HL-60 (cell line): ENCODE data around the gene GPR101.

Experiments
- DNase-seq, 2 experiments: peaks; one replicate each; pipeline ENCODE4 v3.0.0-alpha.2; 2010 to 2020; ENCODE audit warnings: low read depth in 1 of 2, low spot score in 1 of 2
- H3K27ac ChIP-seq: fragments of 250-450 bp; sonication (Bioruptor Pico); replicated peaks from 2 replicates; pipeline ENCODE4 v1.5.1; 2020; ENCODE audit warnings: mild to moderate bottlenecking, moderate library complexity
- H3K27me3 ChIP-seq: fragments of 250-450 bp; sonication (Bioruptor Pico); 2 replicates; pipeline ENCODE4 v1.5.1; 2021; ENCODE audit warnings: mild to moderate bottlenecking, moderate library complexity; ENCODE audit not compliant: insufficient read depth, poor library complexity, severe bottlenecking
- H3K4me3 ChIP-seq: replicated peaks from 2 replicates; pipeline ENCODE4 v1.5.1; 2011; ENCODE audit warnings: mild to moderate bottlenecking, control low read depth, low read length; ENCODE audit not compliant: insufficient read depth
- GABPA ChIP-seq: IDR thresholded peaks from 2 replicates; pipeline ENCODE4 v1.6.1; 2012; ENCODE audit warnings: low read depth
- POLR2AphosphoS5 ChIP-seq: IDR thresholded peaks from 2 replicates; pipeline ENCODE4 v1.6.1; 2012; ENCODE audit warnings: low read depth
- SPI1 ChIP-seq: IDR thresholded peaks from 2 replicates; pipeline ENCODE4 v1.6.1; 2012; ENCODE audit warnings: low read depth, mild to moderate bottlenecking, borderline replicate concordance
- TF ChIP-seq, protein P1 (sequence below): IDR thresholded peaks from 2 replicates; pipeline ENCODE4 v1.6.1; 2012; ENCODE audit warnings: low read depth; ENCODE audit not compliant: insufficient replicate concordance
- TF ChIP-seq, protein P2 (sequence below): IDR thresholded peaks from one replicate; pipeline ENCODE4 v1.5.1; 2011; ENCODE audit warnings: low read length, control low read depth, inconsistent platforms; ENCODE audit not compliant: insufficient read depth

The GPR101 gene

DNA sequence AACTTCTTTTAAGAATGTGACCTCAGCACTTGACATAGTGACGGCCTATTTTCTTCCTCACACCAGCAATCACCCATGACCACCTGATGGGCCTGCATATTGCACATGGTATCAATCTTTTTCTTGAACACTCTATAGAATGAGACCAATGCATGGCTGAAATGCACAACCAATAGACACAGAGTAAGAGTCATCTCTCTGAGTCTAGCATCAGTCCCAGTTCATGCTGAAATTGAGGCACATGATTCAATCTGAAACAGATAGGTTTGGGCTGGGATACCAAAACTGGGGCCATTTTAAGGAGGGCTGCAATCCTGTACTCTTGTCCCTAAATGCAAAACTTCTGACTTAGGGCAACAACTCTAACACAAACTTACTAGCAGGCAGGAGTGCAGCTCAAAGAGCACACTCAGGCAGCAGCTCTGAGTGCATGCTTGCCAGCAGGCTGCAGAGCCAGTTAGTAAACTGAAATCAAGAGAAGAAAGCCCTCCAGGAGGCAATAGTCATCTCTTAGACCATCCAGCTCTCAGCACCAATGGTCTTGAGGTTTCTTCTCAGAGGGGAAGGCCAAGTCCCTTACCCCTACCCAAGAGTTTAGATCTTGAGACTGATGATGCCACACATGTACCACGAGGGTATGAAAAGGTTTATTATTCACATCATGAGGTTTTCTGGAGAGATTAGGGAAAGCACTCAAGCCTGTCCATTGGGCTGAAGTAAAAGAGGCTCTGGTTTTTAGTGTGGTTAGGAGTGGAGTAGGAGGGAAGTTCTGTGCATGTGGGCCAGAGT lies 24.7 kb upstream of the GPR101 start:
- Histone ChIP-seq H3K27me3 (peaks cover 2% of the 10 kb centered on the region), H3K4me3 (no peak overlapping the region), H3K27ac (no peak overlapping the region)
- no peak for TF ChIP-seq GABPA
- no peak for TF ChIP-seq POLR2AphosphoS5
- TF ChIP-seq, protein P1, sequence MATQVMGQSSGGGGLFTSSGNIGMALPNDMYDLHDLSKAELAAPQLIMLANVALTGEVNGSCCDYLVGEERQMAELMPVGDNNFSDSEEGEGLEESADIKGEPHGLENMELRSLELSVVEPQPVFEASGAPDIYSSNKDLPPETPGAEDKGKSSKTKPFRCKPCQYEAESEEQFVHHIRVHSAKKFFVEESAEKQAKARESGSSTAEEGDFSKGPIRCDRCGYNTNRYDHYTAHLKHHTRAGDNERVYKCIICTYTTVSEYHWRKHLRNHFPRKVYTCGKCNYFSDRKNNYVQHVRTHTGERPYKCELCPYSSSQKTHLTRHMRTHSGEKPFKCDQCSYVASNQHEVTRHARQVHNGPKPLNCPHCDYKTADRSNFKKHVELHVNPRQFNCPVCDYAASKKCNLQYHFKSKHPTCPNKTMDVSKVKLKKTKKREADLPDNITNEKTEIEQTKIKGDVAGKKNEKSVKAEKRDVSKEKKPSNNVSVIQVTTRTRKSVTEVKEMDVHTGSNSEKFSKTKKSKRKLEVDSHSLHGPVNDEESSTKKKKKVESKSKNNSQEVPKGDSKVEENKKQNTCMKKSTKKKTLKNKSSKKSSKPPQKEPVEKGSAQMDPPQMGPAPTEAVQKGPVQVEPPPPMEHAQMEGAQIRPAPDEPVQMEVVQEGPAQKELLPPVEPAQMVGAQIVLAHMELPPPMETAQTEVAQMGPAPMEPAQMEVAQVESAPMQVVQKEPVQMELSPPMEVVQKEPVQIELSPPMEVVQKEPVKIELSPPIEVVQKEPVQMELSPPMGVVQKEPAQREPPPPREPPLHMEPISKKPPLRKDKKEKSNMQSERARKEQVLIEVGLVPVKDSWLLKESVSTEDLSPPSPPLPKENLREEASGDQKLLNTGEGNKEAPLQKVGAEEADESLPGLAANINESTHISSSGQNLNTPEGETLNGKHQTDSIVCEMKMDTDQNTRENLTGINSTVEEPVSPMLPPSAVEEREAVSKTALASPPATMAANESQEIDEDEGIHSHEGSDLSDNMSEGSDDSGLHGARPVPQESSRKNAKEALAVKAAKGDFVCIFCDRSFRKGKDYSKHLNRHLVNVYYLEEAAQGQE: no peak
- no peak for DNase-seq

DNA sequence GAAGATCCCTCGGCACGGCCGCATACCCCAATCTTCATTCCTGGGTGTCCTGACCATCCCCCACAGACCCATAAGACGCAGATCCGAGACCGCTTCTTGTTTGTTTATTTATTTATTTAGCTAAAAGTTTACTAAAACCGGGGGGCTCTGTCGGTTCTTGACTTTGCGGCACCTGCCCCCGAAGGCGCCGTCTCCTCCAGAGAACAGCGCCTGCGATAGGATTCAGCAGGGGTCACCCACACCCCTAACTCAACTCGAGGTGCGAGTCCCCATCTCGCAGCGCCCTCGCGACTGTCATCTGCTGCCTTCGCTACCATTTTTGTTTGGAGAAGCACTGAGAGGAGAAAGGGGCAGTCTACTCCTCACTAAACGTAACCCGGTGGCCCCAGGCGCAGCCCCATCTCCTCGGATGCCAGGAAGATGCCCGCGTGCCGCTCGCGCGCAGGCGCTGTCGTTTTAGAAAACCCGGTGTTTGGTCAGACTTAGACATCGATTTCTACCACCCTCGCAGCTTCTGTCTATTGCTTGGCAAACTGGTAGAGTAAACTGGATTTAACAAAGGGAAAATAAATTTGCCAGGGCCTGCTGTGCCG lies 18.9 kb upstream of the GPR101 start:
- H3K27ac ChIP-seq: no peak overlapping the region
- peaks cover 7% of the 10 kb centered on the region for H3K27me3 ChIP-seq
- TF ChIP-seq, protein P1: no peak
- TF ChIP-seq SPI1 (no peak), POLR2AphosphoS5 (no peak), GABPA (no peak)
- TF ChIP-seq, protein P2, sequence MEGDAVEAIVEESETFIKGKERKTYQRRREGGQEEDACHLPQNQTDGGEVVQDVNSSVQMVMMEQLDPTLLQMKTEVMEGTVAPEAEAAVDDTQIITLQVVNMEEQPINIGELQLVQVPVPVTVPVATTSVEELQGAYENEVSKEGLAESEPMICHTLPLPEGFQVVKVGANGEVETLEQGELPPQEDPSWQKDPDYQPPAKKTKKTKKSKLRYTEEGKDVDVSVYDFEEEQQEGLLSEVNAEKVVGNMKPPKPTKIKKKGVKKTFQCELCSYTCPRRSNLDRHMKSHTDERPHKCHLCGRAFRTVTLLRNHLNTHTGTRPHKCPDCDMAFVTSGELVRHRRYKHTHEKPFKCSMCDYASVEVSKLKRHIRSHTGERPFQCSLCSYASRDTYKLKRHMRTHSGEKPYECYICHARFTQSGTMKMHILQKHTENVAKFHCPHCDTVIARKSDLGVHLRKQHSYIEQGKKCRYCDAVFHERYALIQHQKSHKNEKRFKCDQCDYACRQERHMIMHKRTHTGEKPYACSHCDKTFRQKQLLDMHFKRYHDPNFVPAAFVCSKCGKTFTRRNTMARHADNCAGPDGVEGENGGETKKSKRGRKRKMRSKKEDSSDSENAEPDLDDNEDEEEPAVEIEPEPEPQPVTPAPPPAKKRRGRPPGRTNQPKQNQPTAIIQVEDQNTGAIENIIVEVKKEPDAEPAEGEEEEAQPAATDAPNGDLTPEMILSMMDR: no peak
- DNase-seq: no peak
- peak overlapping the region; percentile 24 for H3K4me3 ChIP-seq

DNA sequence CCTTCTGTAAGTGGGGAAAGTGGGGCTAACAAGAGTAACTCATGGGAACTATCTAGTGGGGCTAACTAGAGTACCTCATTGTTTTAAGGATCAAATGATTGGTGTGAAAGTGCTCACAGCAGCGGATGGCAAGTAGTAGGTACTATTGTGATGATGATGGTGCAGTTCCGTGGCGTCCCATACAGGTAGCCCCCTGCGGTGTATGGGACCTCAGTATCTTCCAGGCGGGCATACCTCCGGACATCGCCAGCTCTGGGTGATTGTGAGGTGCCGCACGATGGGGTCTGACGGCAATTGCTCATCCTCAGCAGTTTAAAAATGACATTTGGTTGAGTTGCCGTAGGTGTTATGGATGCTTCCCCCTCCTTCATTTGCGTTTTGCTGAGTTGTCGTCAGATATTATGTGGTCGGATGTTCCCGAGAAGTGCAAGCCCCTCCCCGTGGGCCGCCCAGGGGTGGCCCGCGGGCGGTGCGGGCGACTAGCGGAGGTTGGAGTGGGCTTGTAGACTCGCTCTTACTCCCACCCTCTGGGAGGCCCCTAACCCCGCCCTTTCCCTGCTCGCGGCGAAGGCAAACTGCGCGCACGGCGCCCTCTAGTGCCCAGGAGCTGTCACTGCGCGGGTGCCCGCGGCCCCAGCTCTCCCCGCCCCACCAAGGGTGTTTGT lies 18.3 kb upstream of the GPR101 start:
- H3K27ac ChIP-seq: no peak overlapping the region
- peaks cover 7% of the 10 kb centered on the region for H3K27me3 ChIP-seq
- TF ChIP-seq GABPA: no peak
- no peak for TF ChIP-seq SPI1
- TF ChIP-seq, protein P2: peak; percentile 35
- peak overlapping the region; percentile 24 for H3K4me3 ChIP-seq
- DNase-seq: peak; percentile 5 to 47

DNA sequence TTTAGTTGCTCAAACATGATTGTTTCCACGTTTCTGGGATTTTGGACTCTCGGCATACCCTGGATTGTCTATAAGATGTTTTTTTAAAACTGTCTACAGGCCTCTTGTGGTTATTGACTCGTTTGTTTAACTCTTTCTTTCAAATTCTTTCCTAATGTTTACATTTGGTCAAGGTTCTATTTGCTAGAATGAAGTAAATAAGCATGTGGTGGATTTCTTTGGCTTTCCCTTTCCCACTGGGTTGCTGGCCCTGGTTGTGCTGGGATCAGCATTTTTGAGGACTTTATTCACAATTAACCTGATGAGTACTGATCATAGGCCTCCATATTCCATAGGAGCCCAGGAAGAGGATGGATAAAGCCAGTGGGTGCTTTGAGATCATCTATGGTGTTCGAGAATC lies 11.1 kb upstream of the GPR101 start:
- TF ChIP-seq, protein P1: no peak
- no peak for TF ChIP-seq POLR2AphosphoS5
- no peak for TF ChIP-seq SPI1
- TF ChIP-seq, protein P2: no peak
- no peak for TF ChIP-seq GABPA
- H3K27ac ChIP-seq: no peak overlapping the region
- H3K27me3 ChIP-seq: no peaks in the 10 kb centered on the region
- H3K4me3 ChIP-seq: no peak overlapping the region
- DNase-seq: no peak
